GM12878 (cell line): ENCODE data around the gene NKRF. TPM values are rescaled to one million over a fixed set of nuclear protein-coding genes. Genes with fewer than 3 reads are reported as not detected.

Source experiments
- BHLHE40 ChIP-seq, 2 experiments: fragments of 450-650 bp in 1 of 2; IDR thresholded peaks; 2 replicates each; pipeline ENCODE4 v1.6.1; 2011 to 2017; ENCODE audit warnings: low read depth in 2 of 2, borderline replicate concordance in 1 of 2, improper control_type of control experiment in 1 of 2, low read length in 1 of 2, mild to moderate bottlenecking in 1 of 2
- BRCA1 ChIP-seq: IDR thresholded peaks from 2 replicates; pipeline ENCODE4 v1.6.1; 2011; ENCODE audit warnings: low read depth, low read length, improper control_type of control experiment
- CBFB ChIP-seq: IDR thresholded peaks from 2 replicates; pipeline ENCODE4 v1.6.1; 2016; ENCODE audit warnings: antibody characterized with exemption, low read depth
- EED ChIP-seq: sonication (generic); IDR thresholded peaks from 2 replicates; pipeline ENCODE4 v1.6.1; 2016; ENCODE audit warnings: antibody characterized with exemption, low read depth
- HDAC2 ChIP-seq: fragments of 200-600 bp; sonication (generic); IDR thresholded peaks from 2 replicates; pipeline ENCODE4 v1.6.1; 2017
- MYB ChIP-seq: fragments of 150-350 bp; IDR thresholded peaks from 2 replicates; pipeline ENCODE4 v1.6.1; 2014; ENCODE audit warnings: mild to moderate bottlenecking, low read depth, low read length, borderline replicate concordance
- NFIC ChIP-seq: IDR thresholded peaks from 2 replicates; pipeline ENCODE4 v1.6.1; 2012; ENCODE audit warnings: low read depth, mild to moderate bottlenecking, inconsistent platforms, low read length, moderate library complexity
- NFXL1 ChIP-seq: fragments of 450-650 bp; IDR thresholded peaks from 2 replicates; pipeline ENCODE4 v1.6.1; 2017; ENCODE audit warnings: antibody characterized with exemption, mild to moderate bottlenecking, borderline replicate concordance
- NFYA ChIP-seq: IDR thresholded peaks from 2 replicates; pipeline ENCODE4 v1.6.1; 2011; ENCODE audit warnings: low read depth, mild to moderate bottlenecking, low read length, improper control_type of control experiment, borderline replicate concordance
- PAX5 ChIP-seq: IDR thresholded peaks from 2 replicates; pipeline ENCODE4 v1.6.1; 2011; ENCODE audit warnings: low read depth, low read length, borderline replicate concordance
- POU2F2 ChIP-seq: IDR thresholded peaks from 3 replicates; pipeline ENCODE4 v1.6.1; 2011; ENCODE audit warnings: low read depth, mild to moderate bottlenecking, low read length, borderline replicate concordance
- PRDM15 ChIP-seq: fragments of 450-650 bp; formaldehyde crosslinking; IDR thresholded peaks from 2 replicates; pipeline ENCODE4 v1.4.0; 2020; ENCODE audit warnings: mild to moderate bottlenecking, moderate library complexity
- SPI1 ChIP-seq: IDR thresholded peaks from 2 replicates; pipeline ENCODE4 v1.6.1; 2011; ENCODE audit warnings: low read depth, mild to moderate bottlenecking, low read length, moderate library complexity, borderline replicate concordance; ENCODE audit not compliant: insufficient read depth
- SUZ12 ChIP-seq: fragments of 200-600 bp; sonication (generic); IDR thresholded peaks from one replicate; pipeline ENCODE4 v1.6.1; 2018; ENCODE audit warnings: antibody characterized with exemption, mild to moderate bottlenecking; ENCODE audit not compliant: unreplicated experiment
- ZBTB11 ChIP-seq: fragments of 450-650 bp; formaldehyde crosslinking; IDR thresholded peaks from 2 replicates; pipeline ENCODE4 v1.5.0; 2022; ENCODE audit warnings: mild to moderate bottlenecking, missing genetic modification characterization
- ZBTB40 ChIP-seq: fragments of 450-650 bp; IDR thresholded peaks from 2 replicates; pipeline ENCODE4 v1.6.1; 2016; ENCODE audit warnings: mild to moderate bottlenecking, moderate library complexity, borderline replicate concordance
- ZNF24 ChIP-seq: fragments of 450-650 bp; IDR thresholded peaks from 2 replicates; pipeline ENCODE4 v1.6.1; 2017; ENCODE audit warnings: antibody characterized with exemption, mild to moderate bottlenecking
- polyA plus RNA-seq, 11 experiments: library from polyadenylated mRNA; depleted of rRNA in 4 of 11; unstranded in 6 of 11; stranded (reverse) in 5 of 11; fragments of >200 nt; fragmentation: Nextera tagmentation in 4 of 11; fragmentation: Illumina TruSeq in 1 of 11; extraction: Ambion mirVana in 4 of 11; extraction: Trizol in 1 of 11; gene quantifications; 1 replicate in 1 of 11; 2 replicates in 10 of 11; pipeline versions ENCODE4 v1.2.1 to v1.2.3, GENCODE V29; 2011 to 2016; ENCODE audit warnings: inconsistent platforms in 2 of 11, missing spikeins in 2 of 11, low read depth in 1 of 11
- total RNA-seq, 4 experiments: library from RNA; depleted of rRNA in 3 of 4; stranded (reverse); fragments of >200 nt in 3 of 4; fragmentation: Illumina TruSeq in 1 of 4; extraction: Trizol in 1 of 4; gene quantifications; 2 replicates each; pipeline versions ENCODE4 v1.2.1 to v1.2.3, GENCODE V29; 2013 to 2021

NKRF gene
- total and polyA plus RNA-seq, 10 of the 15 experiments (the other 5 are each of a cell fraction or from before 2014, with no cell fraction given) = 6.2 to 21.5 (median 10.1) TPM

GRCh38 chrX:119647552-119648420 is 41.6 kb upstream of the NKRF start (continued):
- TF ChIP-seq ZBTB11 (CRISPR knock-in tag) = no peak
- peak; percentile 88 for TF ChIP-seq PAX5
- TF ChIP-seq EED = peak; percentile 98
- peak; percentile 72; the same call in 1 of the 2 replicates for TF ChIP-seq ZNF24
- TF ChIP-seq PRDM15 (CRISPR knock-in tag) = no peak
- no peak; the same call in 1 of the 2 replicates for TF ChIP-seq MYB
- 0 out of 2 replicates have a peak, but pooled peaks have one; percentile 53 for TF ChIP-seq BRCA1
- no peak for TF ChIP-seq ZBTB40
- TF ChIP-seq HDAC2 = no peak
- peak; percentile 95 for TF ChIP-seq NFIC
- TF ChIP-seq NFYA = no peak
- peak; percentile 86 for TF ChIP-seq CBFB
- peak; percentile 75; the same call in 1 of the 3 replicates for TF ChIP-seq POU2F2
- TF ChIP-seq NFXL1 = no peak
- no peak for TF ChIP-seq SPI1
- peak; percentile 70 to 80 for TF ChIP-seq BHLHE40 (IDR thresholded peaks at IDR 0.05; ENCODE audit: borderline replicate concordance in 1 of 2, low read depth in 2 of 2, low read length in 1 of 2)
- TF ChIP-seq SUZ12 = no peak
